MM.1S (cell line): Measurements from ENCODE around the gene CISTR.

Source experiments
- DNase-seq: peaks from one replicate; pipeline ENCODE4 v3.0.0-alpha.2; 2015
- H2AFZ ChIP-seq: fragments of 300-600 bp; sonication (generic); 2 replicates; pipeline ENCODE4 v1.6.0; 2016; ENCODE audit warnings: antibody characterized with exemption, low read length
- H3F3A ChIP-seq: fragments of 300-600 bp; sonication (generic); 2 replicates; pipeline ENCODE4 v1.6.1; 2016; ENCODE audit warnings: mild to moderate bottlenecking, antibody characterized with exemption, low read length, moderate library complexity, mixed read lengths; ENCODE audit not compliant: insufficient read depth
- H3K27ac ChIP-seq: fragments of 300-600 bp; sonication (generic); 2 replicates; pipeline ENCODE4 v1.5.1; 2016; ENCODE audit warnings: mild to moderate bottlenecking, low read length
- H3K27me3 ChIP-seq: fragments of 300-600 bp; sonication (generic); replicated peaks from 2 replicates; pipeline ENCODE4 v1.6.0; 2016; ENCODE audit warnings: low read length; ENCODE audit not compliant: insufficient read depth
- H3K36me3 ChIP-seq: fragments of 300-600 bp; sonication (generic); replicated peaks from 2 replicates; pipeline ENCODE4 v1.6.1; 2016; ENCODE audit warnings: mild to moderate bottlenecking, low read length, mixed read lengths; ENCODE audit not compliant: insufficient read depth
- H3K4me1 ChIP-seq: fragments of 300-600 bp; sonication (generic); 2 replicates; pipeline ENCODE4 v1.6.1; 2016; ENCODE audit warnings: low read length, mixed read lengths
- H3K4me2 ChIP-seq: fragments of 300-600 bp; sonication (generic); 2 replicates; pipeline ENCODE4 v1.6.0; 2016; ENCODE audit warnings: low read depth, low read length
- H3K4me3 ChIP-seq: fragments of 300-600 bp; sonication (generic); 2 replicates; pipeline ENCODE4 v1.5.1; 2016; ENCODE audit warnings: low read length, mixed read lengths
- H3K79me2 ChIP-seq: fragments of 300-600 bp; sonication (generic); 2 replicates; pipeline ENCODE4 v1.6.1; 2016; ENCODE audit warnings: mixed run types, low read length, mixed read lengths
- H3K9ac ChIP-seq: fragments of 300-600 bp; sonication (generic); 2 replicates; pipeline ENCODE4 v1.6.1; 2016; ENCODE audit warnings: low read length, mixed read lengths
- H3K9me2 ChIP-seq: fragments of 300-600 bp; sonication (generic); replicated peaks from 2 replicates; pipeline ENCODE4 v1.6.1; 2016; ENCODE audit warnings: mild to moderate bottlenecking, low read length, mixed read lengths; ENCODE audit not compliant: insufficient read depth
- H3K9me3 ChIP-seq: fragments of 300-600 bp; sonication (generic); replicated peaks from 2 replicates; pipeline ENCODE4 v1.6.1; 2016; ENCODE audit warnings: mild to moderate bottlenecking, low read length, mixed read lengths; ENCODE audit not compliant: insufficient read depth
- H4K20me1 ChIP-seq: fragments of 300-600 bp; sonication (generic); 2 replicates; pipeline ENCODE4 v1.6.1; 2016; ENCODE audit warnings: mild to moderate bottlenecking, low read length, moderate library complexity, mixed read lengths; ENCODE audit not compliant: insufficient read depth
- EZH2 ChIP-seq: fragments of 300-600 bp; sonication (generic); optimal IDR thresholded peaks from 2 replicates; pipeline ENCODE3; 2017; ENCODE audit warnings: low read depth, mild to moderate bottlenecking, antibody characterized with exemption, low read length, mixed read lengths
- EZH2phosphoT487 ChIP-seq: fragments of 300-600 bp; sonication (generic); IDR thresholded peaks from 2 replicates; pipeline ENCODE4 v1.6.1; 2018; ENCODE audit warnings: antibody characterized with exemption, low read length
- TF ChIP-seq, protein P1 (sequence below): fragments of 300-600 bp; sonication (generic); IDR thresholded peaks from 2 replicates; pipeline ENCODE4 v1.5.1; 2016; ENCODE audit warnings: antibody characterized with exemption, low read length, mixed read lengths

The CISTR gene

DNA sequence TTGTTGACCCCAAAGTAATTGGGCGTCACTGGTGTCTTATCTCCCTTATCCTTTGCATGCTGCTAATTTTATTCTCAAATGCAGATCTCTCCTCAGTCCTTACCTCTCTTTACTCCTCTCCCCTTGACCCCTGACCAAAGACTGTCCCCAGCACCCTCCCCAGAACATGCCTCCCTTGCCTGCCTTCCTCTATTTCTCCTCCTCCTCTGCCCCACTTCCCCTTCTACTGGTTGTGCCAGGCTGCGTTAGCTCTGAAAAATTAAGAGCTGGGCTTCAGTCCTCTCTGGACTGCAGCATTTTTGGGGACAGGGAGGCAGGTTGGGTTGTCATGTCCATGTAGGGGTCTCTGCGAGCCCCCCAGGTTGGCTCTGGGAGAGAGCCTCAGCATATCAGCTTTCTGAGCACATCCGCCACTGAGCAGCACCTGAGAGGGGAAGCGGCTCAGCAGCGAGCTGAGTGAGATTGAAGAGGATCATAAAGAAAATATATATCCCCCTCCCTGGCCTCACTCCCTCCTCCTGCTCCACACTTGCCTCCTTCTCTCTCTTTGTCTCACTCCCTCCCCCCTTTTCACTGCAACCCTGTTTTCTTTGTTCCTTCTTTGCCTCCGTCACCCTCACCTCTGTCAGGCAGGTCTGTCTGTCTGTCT lies 6.4 kb upstream of the CISTR start:
- H3K36me3 ChIP-seq: no peaks in the 10 kb centered on the region
- no peak overlapping the region for H3K27ac ChIP-seq
- no peaks in the 10 kb centered on the region for H4K20me1 ChIP-seq
- H3K27me3 ChIP-seq: peaks cover 84% of the 10 kb centered on the region
- H2AFZ ChIP-seq: no peak overlapping the region
- no peak for DNase-seq
- H3F3A ChIP-seq: no peaks in the 10 kb centered on the region; the same call in 1 of the 2 replicates
- H3K9me3 ChIP-seq: no peaks in the 10 kb centered on the region
- no peak overlapping the region for H3K9ac ChIP-seq
- H3K4me1 ChIP-seq: peaks cover 7% of the 10 kb centered on the region; the same call in 1 of the 2 replicates
- H3K9me2 ChIP-seq: no peaks in the 10 kb centered on the region
- H3K79me2 ChIP-seq: no peaks in the 10 kb centered on the region
- H3K4me2 ChIP-seq: no peak overlapping the region
- TF ChIP-seq EZH2 (no peak), EZH2phosphoT487 (no peak)
- TF ChIP-seq, protein P1, sequence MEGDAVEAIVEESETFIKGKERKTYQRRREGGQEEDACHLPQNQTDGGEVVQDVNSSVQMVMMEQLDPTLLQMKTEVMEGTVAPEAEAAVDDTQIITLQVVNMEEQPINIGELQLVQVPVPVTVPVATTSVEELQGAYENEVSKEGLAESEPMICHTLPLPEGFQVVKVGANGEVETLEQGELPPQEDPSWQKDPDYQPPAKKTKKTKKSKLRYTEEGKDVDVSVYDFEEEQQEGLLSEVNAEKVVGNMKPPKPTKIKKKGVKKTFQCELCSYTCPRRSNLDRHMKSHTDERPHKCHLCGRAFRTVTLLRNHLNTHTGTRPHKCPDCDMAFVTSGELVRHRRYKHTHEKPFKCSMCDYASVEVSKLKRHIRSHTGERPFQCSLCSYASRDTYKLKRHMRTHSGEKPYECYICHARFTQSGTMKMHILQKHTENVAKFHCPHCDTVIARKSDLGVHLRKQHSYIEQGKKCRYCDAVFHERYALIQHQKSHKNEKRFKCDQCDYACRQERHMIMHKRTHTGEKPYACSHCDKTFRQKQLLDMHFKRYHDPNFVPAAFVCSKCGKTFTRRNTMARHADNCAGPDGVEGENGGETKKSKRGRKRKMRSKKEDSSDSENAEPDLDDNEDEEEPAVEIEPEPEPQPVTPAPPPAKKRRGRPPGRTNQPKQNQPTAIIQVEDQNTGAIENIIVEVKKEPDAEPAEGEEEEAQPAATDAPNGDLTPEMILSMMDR: no peak
- H3K4me3 ChIP-seq: no peak overlapping the region

DNA sequence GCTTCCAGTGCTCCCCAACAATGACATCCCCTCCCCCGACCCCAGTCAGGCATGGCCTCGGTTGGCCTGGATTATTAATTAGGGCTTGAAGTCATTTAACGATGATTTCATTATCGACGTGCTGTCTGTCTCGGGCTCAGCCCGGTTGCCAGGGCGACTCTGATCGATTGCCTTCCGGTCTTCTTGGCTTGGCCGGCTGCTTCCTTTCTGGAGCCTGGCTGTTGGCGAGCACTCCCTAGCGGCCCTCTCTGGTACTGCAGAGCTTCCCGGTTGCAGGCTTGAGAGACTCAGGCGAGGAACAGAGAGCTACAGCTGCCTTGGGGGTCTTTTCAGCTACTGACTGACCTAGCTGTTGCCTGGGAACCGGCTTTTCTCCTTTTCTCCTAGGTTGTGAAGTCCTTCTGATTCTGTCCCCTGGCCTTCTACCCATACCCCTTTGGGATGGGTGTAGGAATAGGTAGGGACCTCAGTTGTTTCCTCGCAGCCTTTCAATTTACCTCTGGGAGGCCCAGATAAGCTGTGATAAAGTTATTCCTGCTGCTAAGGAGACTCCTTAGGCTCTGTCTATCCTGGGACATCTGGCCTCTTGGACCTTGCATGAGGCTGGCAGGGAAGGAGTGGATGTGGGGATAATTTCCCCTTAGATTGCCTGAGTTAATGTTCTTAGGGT lies 5.5 kb upstream of the CISTR start:
- peak; percentile 77 for DNase-seq
- Histone ChIP-seq H3K9me3 (no peaks in the 10 kb centered on the region), H4K20me1 (no peaks in the 10 kb centered on the region), H2AFZ (peak overlapping the region; percentile 67), H3K9me2 (no peaks in the 10 kb centered on the region), H3F3A (no peaks in the 10 kb centered on the region; the same call in 1 of the 2 replicates), H3K4me2 (peak overlapping the region; percentile 72), H3K36me3 (no peaks in the 10 kb centered on the region), H3K79me2 (no peaks in the 10 kb centered on the region), H3K4me3 (peak overlapping the region; percentile 46; the same call in 1 of the 2 replicates), H3K9ac (no peak overlapping the region), H3K27me3 (peaks cover 89% of the 10 kb centered on the region), H3K4me1 (peaks cover 7% of the 10 kb centered on the region; the same call in 1 of the 2 replicates), H3K27ac (no peak overlapping the region)
- TF ChIP-seq, protein P1: peak; percentile 96
- TF ChIP-seq EZH2: no peak

DNA sequence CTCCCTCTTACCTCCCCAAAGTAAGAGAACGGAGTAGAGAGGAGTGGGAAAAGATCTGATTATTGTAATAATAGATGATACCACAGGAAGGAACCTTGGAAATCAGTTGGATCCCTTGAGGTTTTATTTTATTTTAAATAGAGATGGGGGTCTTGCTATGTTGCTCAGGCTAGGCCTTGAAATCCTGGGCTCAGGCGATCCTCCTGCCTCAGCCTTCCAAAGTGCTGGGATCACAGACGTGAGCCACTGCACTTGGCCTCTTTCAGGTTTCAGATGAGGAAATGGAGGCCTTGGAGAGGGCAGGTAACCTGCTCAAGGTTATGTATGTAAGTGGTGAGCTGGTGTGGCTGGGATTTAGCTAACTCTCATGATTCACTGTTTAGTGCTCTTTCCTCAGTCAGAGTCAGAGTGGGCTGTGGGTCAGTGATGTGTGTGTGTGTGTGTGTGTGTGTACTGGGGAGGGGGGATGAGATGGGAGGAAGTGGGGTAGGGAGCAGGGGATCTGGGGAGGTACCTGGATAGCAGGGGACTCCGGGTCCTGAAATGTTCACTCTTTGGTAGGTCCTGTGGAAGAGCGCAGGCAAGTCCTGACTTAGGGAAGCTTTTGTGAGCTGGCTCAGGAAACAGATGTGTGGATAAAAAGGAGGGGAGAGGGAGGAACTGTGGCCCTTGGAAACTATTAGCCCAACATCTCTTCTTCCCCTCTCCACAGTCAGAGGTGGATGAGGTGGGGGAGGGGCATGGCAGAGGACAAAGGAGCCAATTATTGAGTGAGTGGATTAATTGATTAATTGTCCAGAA lies 4.7 kb upstream of the CISTR start:
- no peaks in the 10 kb centered on the region for H3K79me2 ChIP-seq
- peak overlapping the region; percentile 72 for H3K4me2 ChIP-seq
- no peak overlapping the region for H3K27ac ChIP-seq
- no peak for DNase-seq
- H3K36me3 ChIP-seq: no peaks in the 10 kb centered on the region
- H3K9ac ChIP-seq: no peak overlapping the region
- TF ChIP-seq EZH2 (no peak), EZH2phosphoT487 (no peak)
- TF ChIP-seq, protein P1: no peak
- H2AFZ ChIP-seq: peak overlapping the region; percentile 67
- peaks cover 7% of the 10 kb centered on the region; the same call in 1 of the 2 replicates for H3K4me1 ChIP-seq
- peaks cover 89% of the 10 kb centered on the region for H3K27me3 ChIP-seq
- H3K9me3 ChIP-seq: no peaks in the 10 kb centered on the region
- H4K20me1 ChIP-seq: no peaks in the 10 kb centered on the region
- H3F3A ChIP-seq: no peaks in the 10 kb centered on the region; the same call in 1 of the 2 replicates
- H3K9me2 ChIP-seq: no peaks in the 10 kb centered on the region
- peak overlapping the region; percentile 46; the same call in 1 of the 2 replicates for H3K4me3 ChIP-seq
